Gastrocnemius medialis (tissue), 4 donors: ENCODE data around the gene STPG1. TPM values are rescaled to one million over a fixed set of nuclear protein-coding genes. Genes with fewer than 3 reads are reported as not detected.

ENCODE experiments used
- ATAC-seq, 2 donors: fragments of 150-250 bp; one replicate each; pipeline ENCODE4 v1.9.1; 2016
- DNase-seq, 2 donors: peaks; one replicate each; pipeline ENCODE4 v3.0.0-alpha.2; 2019
- H3K27ac ChIP-seq, 4 donors: fragments of 200-600 bp; sonication (generic); 1 replicate in 1 of 4; 2 replicates in 3 of 4; pipeline ENCODE4 v1.5.1; 2016 to 2018; ENCODE audit warnings: mild to moderate bottlenecking in 2 of 4, moderate library complexity in 1 of 4
- H3K27me3 ChIP-seq, 3 donors: fragments of 200-600 bp; sonication (generic) in 2 of 3; 1 replicate in 1 of 3; 2 replicates in 2 of 3; pipeline versions ENCODE4 v1.5.1 to v1.6.0; 2016 to 2019; ENCODE audit warnings: mild to moderate bottlenecking in 1 of 3, moderate library complexity in 1 of 3
- H3K36me3 ChIP-seq, 2 donors: fragments of 200-600 bp; sonication (generic) in 1 of 2; one replicate each; pipeline ENCODE4 v1.5.1; 2017 to 2018
- H3K4me1 ChIP-seq, 2 donors: fragments of 200-600 bp; sonication (generic) in 1 of 2; one replicate each; pipeline ENCODE4 v1.5.1; 2016 to 2017; ENCODE audit warnings: mild to moderate bottlenecking in 2 of 2
- H3K4me3 ChIP-seq, 4 donors: fragments of 200-600 bp; sonication (generic) in 3 of 4; 1 replicate in 1 of 4; 2 replicates in 3 of 4; pipeline ENCODE4 v1.5.1; 2016 to 2019; ENCODE audit warnings: mild to moderate bottlenecking in 2 of 4
- H3K9me3 ChIP-seq, 3 donors: fragments of 200-600 bp; sonication (generic) in 2 of 3; 1 replicate in 1 of 3; 2 replicates in 2 of 3; pipeline ENCODE4 v1.5.1; 2016 to 2019
- CTCF ChIP-seq, 5 experiments: fragments of 450-650 bp in 3 of 5; fragments of 200-600 bp in 2 of 5; sonication (generic) in 2 of 5; IDR thresholded peaks in 4 of 5; conservative IDR thresholded peaks in 1 of 5; 1 replicate in 4 of 5; 2 replicates in 1 of 5; pipeline ENCODE4 v1.5.1; 2016 to 2019; ENCODE audit warnings: antibody characterized with exemption in 5 of 5, mild to moderate bottlenecking in 3 of 5, moderate library complexity in 3 of 5
- POLR2A ChIP-seq, 2 donors: fragments of 450-650 bp; IDR thresholded peaks; one replicate each; pipeline ENCODE4 v1.6.1; 2017; ENCODE audit warnings: antibody characterized with exemption in 2 of 2, mild to moderate bottlenecking in 2 of 2, moderate library complexity in 2 of 2
- in situ Hi-C, 4 donors: fragments of 200-750 bp; cut with MboI; loops; one replicate each; pipeline versions ENCODE4 v1.15.0 to v1.8.0; 2017; ENCODE audit warnings: low sequenced_read_pairs in 4 of 4
- intact Hi-C: fragments of 100-400 bp; cut with DNase I; formaldehyde crosslinking; loops from one replicate; pipeline ENCODE4 v1.15.1; 2023; ENCODE audit warnings: low total_unique reads
- total RNA-seq, 4 donors: library from RNA; depleted of rRNA; stranded (reverse); fragments of >200 nt; gene quantifications; one replicate each; pipeline versions ENCODE4 v1.1.0 to v1.2.3, GENCODE V29; 2016

Gene STPG1
- total RNA-seq, 4 donors from 2014 or later, result 0.39 to 2.1 (median 0.52) TPM

- DNase-seq (no peak), ATAC-seq (no peak)
- no peaks in the 10 kb centered on the region for H3K27me3 ChIP-seq
- in situ Hi-C loops, result no loop called here
- no peak overlapping the region for H3K27ac ChIP-seq
- no peaks in the 10 kb centered on the region for H3K4me1 ChIP-seq
- intact Hi-C loops, result no loop called here
- no peaks in the 10 kb centered on the region for H3K9me3 ChIP-seq
- no peaks in the 10 kb centered on the region for H3K36me3 ChIP-seq
- no peak overlapping the region for H3K4me3 ChIP-seq
- TF ChIP-seq CTCF (IDR thresholded peaks at IDR 0.05 in 4 of 5, conservative IDR thresholded peaks at IDR 0.05 in 1 of 5), result no peak
- TF ChIP-seq POLR2A (IDR thresholded peaks at IDR 0.05), result no peak
These were observed 86.1 kb downstream of the STPG1 start for GRCh38 chr1:24327486-24327885.

- DNase-seq (no peak), ATAC-seq (no peak)
- Histone ChIP-seq H3K4me3 (no peak overlapping the region), H3K27ac (no peak overlapping the region), H3K4me1 (peaks cover 0 to 4% of the 10 kb centered on the region in 2 donors), H3K9me3 (no peaks in the 10 kb centered on the region), H3K36me3 (no peaks in the 10 kb centered on the region), H3K27me3 (peaks cover 0 to 11% (median 0%) of the 10 kb centered on the region in 3 donors)
- in situ Hi-C loops, result no loop called here
- intact Hi-C loops, result no loop called here
- TF ChIP-seq CTCF (IDR thresholded peaks at IDR 0.05 in 4 of 5, conservative IDR thresholded peaks at IDR 0.05 in 1 of 5) (no peak), POLR2A (IDR thresholded peaks at IDR 0.05) (no peak)
These were observed 87.8 kb downstream of the STPG1 start for GRCh38 chr1:24325587-24326449.

GRCh38 chr1:24324903-24325302 lies 88.7 kb downstream of the STPG1 start:
- TF ChIP-seq CTCF (IDR thresholded peaks at IDR 0.05 in 4 of 5, conservative IDR thresholded peaks at IDR 0.05 in 1 of 5) (no peak), POLR2A (IDR thresholded peaks at IDR 0.05) (no peak)
- H3K27ac ChIP-seq, result no peak overlapping the region
- no peaks in the 10 kb centered on the region for H3K36me3 ChIP-seq
- H3K4me3 ChIP-seq, result no peak overlapping the region
- ATAC-seq, result no peak
- no peak for DNase-seq
- in situ Hi-C loops (no loop called here), intact Hi-C loops (no loop called here)
- H3K9me3 ChIP-seq, result no peaks in the 10 kb centered on the region
- peaks cover 0 to 4% of the 10 kb centered on the region in 2 donors for H3K4me1 ChIP-seq
- H3K27me3 ChIP-seq, result peaks cover 0 to 18% (median 6%) of the 10 kb centered on the region in 3 donors

GRCh38 chr1:24323281-24323680 lies 90.3 kb downstream of the STPG1 start:
- intact Hi-C loops, result no loop called here
- no peaks in the 10 kb centered on the region for H3K9me3 ChIP-seq
- H3K36me3 ChIP-seq, result no peaks in the 10 kb centered on the region
- DNase-seq, result no peak
- H3K4me1 ChIP-seq, result peaks cover 5 to 9% of the 10 kb centered on the region in 2 donors
- TF ChIP-seq POLR2A (IDR thresholded peaks at IDR 0.05) (no peak), CTCF (IDR thresholded peaks at IDR 0.05 in 4 of 5, conservative IDR thresholded peaks at IDR 0.05 in 1 of 5) (no peak)
- peaks cover 10 to 32% (median 14%) of the 10 kb centered on the region in 3 donors for H3K27me3 ChIP-seq
- no peak overlapping the region for H3K27ac ChIP-seq
- no peak for ATAC-seq
- in situ Hi-C loops, result no loop called here
- no peak overlapping the region for H3K4me3 ChIP-seq
